ENCODE measurements around the gene RBP3.

GRCh38 chr10:47325303-47326291 lies 22.6 kb upstream of the RBP3 start:
- TF ChIP-seq CTCF (IDR thresholded peaks at IDR 0.05) (no peak), POLR2A (IDR thresholded peaks at IDR 0.05) (no peak), EP300 (IDR thresholded peaks at IDR 0.05) (no peak)

Data from stomach (tissue), 4 donors.